Neural progenitor cell (in vitro differentiated cells): Measurements from ENCODE around the gene ITPR3. TPM values are rescaled to one million over a fixed set of nuclear protein-coding genes. Genes with fewer than 3 reads are reported as not detected.

ENCODE experiments used
- DNase-seq: peaks from one replicate; pipeline ENCODE4 v3.0.0-alpha.2; 2016; ENCODE audit warnings: low spot score
- H2AFZ ChIP-seq: fragments of 200-600 bp; sonication (generic); replicated peaks from 2 replicates; pipeline ENCODE4 v1.6.1; 2016; ENCODE audit warnings: antibody characterized with exemption
- H3F3A ChIP-seq: fragments of 200-600 bp; sonication (generic); 2 replicates; pipeline ENCODE4 v1.6.1; 2016; ENCODE audit warnings: antibody characterized with exemption, low read depth
- H3K27ac ChIP-seq: fragments of 200-600 bp; sonication (generic); 2 replicates; pipeline ENCODE4 v1.5.1; 2016; ENCODE audit warnings: mild to moderate bottlenecking
- H3K27me3 ChIP-seq: fragments of 200-600 bp; sonication (generic); 2 replicates; pipeline ENCODE4 v1.6.1; 2016; ENCODE audit warnings: mild to moderate bottlenecking, moderate library complexity
- H3K36me3 ChIP-seq: fragments of 200-600 bp; sonication (generic); 2 replicates; pipeline ENCODE4 v1.5.1; 2016
- H3K4me1 ChIP-seq: fragments of 200-600 bp; sonication (generic); 2 replicates; pipeline ENCODE4 v1.6.1; 2016; ENCODE audit warnings: mixed run types
- H3K4me2 ChIP-seq: fragments of 200-600 bp; sonication (generic); 2 replicates; pipeline ENCODE4 v1.6.1; 2016
- H3K4me3 ChIP-seq: fragments of 200-600 bp; sonication (generic); 2 replicates; pipeline ENCODE4 v1.5.1; 2016
- H3K79me2 ChIP-seq: fragments of 200-600 bp; sonication (generic); 2 replicates; pipeline ENCODE4 v1.6.1; 2016; ENCODE audit warnings: low read depth
- H3K9ac ChIP-seq: fragments of 200-600 bp; sonication (generic); 2 replicates; pipeline ENCODE4 v1.6.1; 2016
- H3K9me3 ChIP-seq: fragments of 200-600 bp; sonication (generic); 2 replicates; pipeline ENCODE4 v1.5.1; 2016; ENCODE audit warnings: low read depth
- H4K20me1 ChIP-seq: fragments of 200-600 bp; sonication (generic); 2 replicates; pipeline ENCODE4 v1.6.1; 2016; ENCODE audit warnings: low read depth
- H3K27ac Mint-ChIP-seq: 3 replicates; pipeline ENCODE4 v1.8.0; 2021; ENCODE audit warnings: mixed read lengths
- H3K27me3 Mint-ChIP-seq: 2 replicates; pipeline ENCODE4 v1.8.0; 2022; ENCODE audit warnings: low read depth, mild to moderate bottlenecking, inconsistent platforms, moderate library complexity, mixed read lengths; ENCODE audit not compliant: insufficient read depth
- H3K36me3 Mint-ChIP-seq: 3 replicates; pipeline ENCODE4 v1.8.0; 2021; ENCODE audit warnings: mixed read lengths
- H3K4me1 Mint-ChIP-seq: 3 replicates; pipeline ENCODE4 v1.8.0; 2021; ENCODE audit warnings: mixed read lengths
- H3K4me3 Mint-ChIP-seq: 3 replicates; pipeline ENCODE4 v1.8.0; 2021; ENCODE audit warnings: mild to moderate bottlenecking, moderate library complexity, mixed read lengths
- H3K9me3 Mint-ChIP-seq: 3 replicates; pipeline ENCODE4 v1.8.0; 2020; ENCODE audit warnings: mixed read lengths
- CTCF ChIP-seq: fragments of 200-600 bp; sonication (generic); IDR thresholded peaks from 2 replicates; pipeline ENCODE4 v1.5.1; 2017; ENCODE audit warnings: antibody characterized with exemption, mild to moderate bottlenecking
- EZH2 ChIP-seq: fragments of 200-600 bp; sonication (generic); IDR thresholded peaks from 2 replicates; pipeline ENCODE4 v1.6.1; 2017; ENCODE audit warnings: antibody characterized with exemption, mild to moderate bottlenecking, moderate library complexity
- EZH2phosphoT487 ChIP-seq: fragments of 200-600 bp; sonication (generic); IDR thresholded peaks from 2 replicates; pipeline ENCODE4 v1.6.1; 2017; ENCODE audit warnings: antibody characterized with exemption
- total RNA-seq: library from RNA; depleted of rRNA; stranded (reverse); fragments of >200 nt; gene quantifications from 2 replicates; pipeline ENCODE4 v1.2.3, GENCODE V29; 2015; ENCODE audit warnings: low replicate concordance

ITPR3 gene
- total RNA-seq, 1 donor from 2014 or later, result 1.5 TPM

DNA sequence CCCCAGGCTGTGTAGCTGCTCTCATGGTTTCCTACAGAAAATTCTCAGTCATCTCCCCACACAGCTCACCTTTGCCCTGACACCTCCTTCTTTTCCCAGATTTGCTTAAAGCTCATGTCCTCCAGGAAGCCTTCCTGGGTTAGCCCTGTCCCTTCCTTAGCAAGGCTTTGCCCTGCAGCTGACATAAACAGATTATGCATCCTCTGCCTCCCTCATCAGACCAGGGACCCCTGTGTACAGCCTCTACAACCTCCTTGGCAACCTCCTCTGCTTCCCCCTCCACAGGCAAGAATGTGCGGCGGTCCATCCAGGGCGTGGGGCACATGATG is 50.6 kb downstream of the ITPR3 start:
- Histone ChIP-seq H3K4me2 (no peak overlapping the region), H3K4me3 (no peak overlapping the region), H3K27me3 (no peaks in the 10 kb centered on the region), H3K9ac (no peak overlapping the region), H2AFZ (no peak overlapping the region), H3K4me1 (peaks cover 16% of the 10 kb centered on the region), H3K9me3 (no peaks in the 10 kb centered on the region), H3F3A (peaks cover 7% of the 10 kb centered on the region), H4K20me1 (no peaks in the 10 kb centered on the region), H3K27ac (no peak overlapping the region), H3K79me2 (no peaks in the 10 kb centered on the region), H3K36me3 (no peaks in the 10 kb centered on the region)
- H3K27me3 Mint-ChIP-seq, result peaks cover 9% of the 10 kb centered on the region
- no peaks in the 10 kb centered on the region for H3K9me3 Mint-ChIP-seq
- DNase-seq, result no peak
- no peaks in the 10 kb centered on the region for H3K36me3 Mint-ChIP-seq
- peaks cover 23% of the 10 kb centered on the region for H3K4me1 Mint-ChIP-seq
- TF ChIP-seq EZH2phosphoT487, result no peak
- no peak for TF ChIP-seq EZH2
- TF ChIP-seq CTCF, result no peak
- H3K27ac Mint-ChIP-seq, result peak overlapping the region; percentile 88
- H3K4me3 Mint-ChIP-seq, result no peak overlapping the region

- peaks cover 16% of the 10 kb centered on the region for H3K4me1 ChIP-seq
- H3K4me2 ChIP-seq, result no peak overlapping the region
- H3K27me3 ChIP-seq, result no peaks in the 10 kb centered on the region
- no peaks in the 10 kb centered on the region for H4K20me1 ChIP-seq
- H3K4me3 ChIP-seq, result no peak overlapping the region
- H3K36me3 ChIP-seq, result no peaks in the 10 kb centered on the region
- H3K27ac ChIP-seq, result no peak overlapping the region
- Mint-ChIP-seq H3K4me3 (no peak overlapping the region), H3K4me1 (peaks cover 23% of the 10 kb centered on the region), H3K27me3 (peaks cover 10% of the 10 kb centered on the region), H3K27ac (no peak overlapping the region), H3K36me3 (no peaks in the 10 kb centered on the region), H3K9me3 (no peaks in the 10 kb centered on the region)
- peak; percentile 57 for DNase-seq
- peaks cover 7% of the 10 kb centered on the region for H3F3A ChIP-seq
- TF ChIP-seq EZH2phosphoT487, result no peak
- peak; percentile 39 for TF ChIP-seq CTCF
- H2AFZ ChIP-seq, result no peak overlapping the region
- H3K9me3 ChIP-seq, result no peaks in the 10 kb centered on the region
- H3K9ac ChIP-seq, result no peak overlapping the region
- H3K79me2 ChIP-seq, result no peaks in the 10 kb centered on the region
Observed at GRCh38 chr6:33672808-33673207, 51.7 kb downstream of the ITPR3 start.

DNA sequence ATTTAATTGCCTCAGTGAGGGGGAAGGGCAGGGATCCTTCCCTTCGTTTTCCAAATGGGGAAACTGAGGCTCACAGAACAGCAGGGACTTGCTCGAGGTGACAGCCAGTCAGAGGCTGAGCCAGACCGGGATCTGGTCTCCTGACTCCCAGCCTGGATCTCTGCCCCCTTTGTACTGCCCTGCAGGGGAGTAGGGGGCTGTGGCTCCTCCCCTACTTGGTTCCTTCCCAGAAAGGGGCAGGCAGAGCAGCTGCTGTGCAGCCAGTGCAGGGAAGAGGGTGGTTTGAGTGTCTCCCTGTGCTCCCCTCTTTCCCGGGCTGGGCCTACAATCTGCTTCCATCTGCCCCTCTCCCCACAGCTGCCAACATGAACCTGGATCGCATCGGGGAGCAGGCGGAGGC is 52.7 kb downstream of the ITPR3 start:
- H3K4me3 ChIP-seq, result no peak overlapping the region
- H3K27ac ChIP-seq, result no peak overlapping the region
- DNase-seq, result peak; percentile 73
- no peaks in the 10 kb centered on the region for H3K36me3 ChIP-seq
- peaks cover 16% of the 10 kb centered on the region for H3K4me1 ChIP-seq
- peak overlapping the region; percentile 64 for H3K4me2 ChIP-seq
- H3K9ac ChIP-seq, result no peak overlapping the region
- no peaks in the 10 kb centered on the region for H4K20me1 ChIP-seq
- Mint-ChIP-seq H3K36me3 (no peaks in the 10 kb centered on the region), H3K4me3 (no peak overlapping the region), H3K27ac (no peak overlapping the region), H3K4me1 (peaks cover 23% of the 10 kb centered on the region), H3K9me3 (no peaks in the 10 kb centered on the region), H3K27me3 (peaks cover 13% of the 10 kb centered on the region)
- peak overlapping the region; percentile 82 for H2AFZ ChIP-seq
- H3F3A ChIP-seq, result peaks cover 7% of the 10 kb centered on the region
- no peaks in the 10 kb centered on the region for H3K79me2 ChIP-seq
- no peaks in the 10 kb centered on the region for H3K27me3 ChIP-seq
- no peaks in the 10 kb centered on the region for H3K9me3 ChIP-seq
- no peak for TF ChIP-seq EZH2phosphoT487
- TF ChIP-seq CTCF, result no peak
- no peak for TF ChIP-seq EZH2

DNA sequence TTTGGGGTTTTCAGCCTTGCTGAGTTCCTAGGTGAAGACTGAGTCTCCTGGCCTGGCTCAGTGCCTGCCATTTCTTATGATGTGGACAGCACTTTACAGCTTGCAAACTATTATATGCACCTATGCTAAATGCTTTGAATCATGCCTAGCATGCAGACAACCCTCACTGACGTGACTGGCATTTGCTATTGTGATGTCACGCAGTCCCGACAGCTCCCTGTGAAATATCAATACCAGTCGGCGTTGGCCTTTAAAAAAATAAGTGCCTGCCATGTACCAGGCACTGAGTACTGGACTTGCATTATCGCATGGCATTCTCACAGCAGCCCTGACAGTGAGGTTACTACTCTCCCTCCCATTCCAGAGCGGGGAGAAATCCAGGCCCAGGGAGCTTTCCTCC is 54.8 kb downstream of the ITPR3 start:
- H3F3A ChIP-seq, result peaks cover 7% of the 10 kb centered on the region
- no peak overlapping the region for H2AFZ ChIP-seq
- Mint-ChIP-seq H3K4me3 (no peak overlapping the region), H3K36me3 (no peaks in the 10 kb centered on the region), H3K4me1 (peaks cover 23% of the 10 kb centered on the region), H3K27me3 (peaks cover 15% of the 10 kb centered on the region), H3K9me3 (no peaks in the 10 kb centered on the region), H3K27ac (no peak overlapping the region)
- H3K4me3 ChIP-seq, result no peak overlapping the region
- H4K20me1 ChIP-seq, result no peaks in the 10 kb centered on the region
- H3K9ac ChIP-seq, result no peak overlapping the region
- no peaks in the 10 kb centered on the region for H3K36me3 ChIP-seq
- no peaks in the 10 kb centered on the region for H3K27me3 ChIP-seq
- H3K79me2 ChIP-seq, result no peaks in the 10 kb centered on the region
- H3K27ac ChIP-seq, result no peak overlapping the region
- H3K4me2 ChIP-seq, result no peak overlapping the region
- no peak for DNase-seq
- no peaks in the 10 kb centered on the region for H3K9me3 ChIP-seq
- TF ChIP-seq CTCF (no peak), EZH2 (no peak), EZH2phosphoT487 (no peak)
- H3K4me1 ChIP-seq, result peaks cover 16% of the 10 kb centered on the region
